Umbilical cord (tissue), 2 donors: ENCODE measurements around the gene CRYBA2. TPM values are rescaled to one million over a fixed set of nuclear protein-coding genes. Genes with fewer than 3 reads are reported as not detected.

Experiments used
- DNase-seq: peaks from one replicate; pipeline ENCODE4 v3.0.0-alpha.2; 2015; ENCODE audit warnings: low spot score
- total RNA-seq: library from RNA; depleted of rRNA; stranded (reverse); fragments of >200 nt; gene quantifications from one replicate; pipeline ENCODE4 v1.2.3, GENCODE V29; 2014; ENCODE audit warnings: low replicate concordance; ENCODE audit not compliant: insufficient read depth

Gene CRYBA2
- total RNA-seq, 1 donor from 2014 or later, result not detected

- DNase-seq, result no peak
Measured at GRCh38 chr2:218999021-218999880, 6.0 kb upstream of the CRYBA2 start.

- DNase-seq, result no peak
Measured at GRCh38 chr2:218998414-218999002, 5.3 kb upstream of the CRYBA2 start.

GRCh38 chr2:218997731-218998130, 4.5 kb upstream of the CRYBA2 start:
- DNase-seq, result no peak

GRCh38 chr2:218996937-218997336, 3.7 kb upstream of the CRYBA2 start:
- DNase-seq, result no peak

- DNase-seq, result peak; percentile 71
Measured at GRCh38 chr2:218995972-218996711, 2.9 kb upstream of the CRYBA2 start.

GRCh38 chr2:218995561-218995960, 2.3 kb upstream of the CRYBA2 start:
- no peak for DNase-seq

- DNase-seq, result no peak
Measured at GRCh38 chr2:218992703-218993344, 398 bp downstream of the CRYBA2 start.

GRCh38 chr2:218992196-218992595, 1.0 kb downstream of the CRYBA2 start:
- no peak for DNase-seq

- DNase-seq, result no peak
Measured at GRCh38 chr2:218991674-218992168, 1.5 kb downstream of the CRYBA2 start.

- no peak for DNase-seq
Measured at GRCh38 chr2:218990612-218991011, 2.6 kb downstream of the CRYBA2 start.

- no peak for DNase-seq
Measured at GRCh38 chr2:218990052-218990451, 3.2 kb downstream of the CRYBA2 start.

- DNase-seq, result no peak
Measured at GRCh38 chr2:218988650-218989049, 4.6 kb downstream of the CRYBA2 start.

GRCh38 chr2:218988164-218988563, 5.1 kb downstream of the CRYBA2 start:
- DNase-seq, result no peak

- no peak for DNase-seq
Measured at GRCh38 chr2:218986148-218986761, 7.0 kb downstream of the CRYBA2 start.

GRCh38 chr2:218985325-218986091, 7.7 kb downstream of the CRYBA2 start:
- no peak for DNase-seq

- DNase-seq, result no peak
Measured at GRCh38 chr2:218985021-218985324, 8.2 kb downstream of the CRYBA2 start, which contains the start of gene FEV. Gene FEV, minus strand, starts transcription at chr2:218985184. Its CDS starts 109 bp downstream, at chr2:218985075.

GRCh38 chr2:218984239-218985020, 8.8 kb downstream of the CRYBA2 start:
- DNase-seq, result peak; percentile 43

GRCh38 chr2:218983934-218984238, 9.3 kb downstream of the CRYBA2 start:
- no peak for DNase-seq

GRCh38 chr2:218983263-218983933, 9.8 kb downstream of the CRYBA2 start:
- no peak for DNase-seq
